NCI-H146 treated with DMSO at 0.1 percent for 48 hours (cell line): ENCODE results near the gene CFAP20.
"Not testable (repeated sequence)": the region's sequence is repeated elsewhere in the genome, so short reads cannot be mapped to it uniquely, and the experiment has no call there.

Experiments used
- DNase-seq: peaks from one replicate; lab custom pipeline; 2025; ENCODE audit not compliant: unreplicated experiment; lab: John Stamatoyannopoulos, UW

The CFAP20 gene

GRCh38 chr16:58098207-58099096 is 30.7 kb downstream of the CFAP20 start:
- peak; percentile 40 for DNase-seq

- DNase-seq = no peak
These were observed 32.9 kb downstream of the CFAP20 start for GRCh38 chr16:58096249-58096648.

- not testable (repeated sequence) for DNase-seq
These were observed 33.6 kb downstream of the CFAP20 start for GRCh38 chr16:58095575-58095960.

- no peak for DNase-seq
These were observed 34.2 kb downstream of the CFAP20 start for GRCh38 chr16:58094791-58095574.

- DNase-seq = no peak
These were observed 35.2 kb downstream of the CFAP20 start for GRCh38 chr16:58094026-58094425.

- not testable (repeated sequence) for DNase-seq
These were observed 38.8 kb downstream of the CFAP20 start for GRCh38 chr16:58090396-58090795.

- DNase-seq = no peak
These were observed 41.1 kb downstream of the CFAP20 start for GRCh38 chr16:58088091-58088490.

- no peak for DNase-seq
These were observed 41.8 kb downstream of the CFAP20 start for GRCh38 chr16:58087209-58087913.

- peak; percentile 61 for DNase-seq
These were observed 42.6 kb downstream of the CFAP20 start for GRCh38 chr16:58086381-58087208.

GRCh38 chr16:58085584-58086251 is 43.5 kb downstream of the CFAP20 start:
- no peak for DNase-seq

GRCh38 chr16:58085171-58085570 is 44.0 kb downstream of the CFAP20 start:
- no peak for DNase-seq

- no peak for DNase-seq
These were observed 44.5 kb downstream of the CFAP20 start for GRCh38 chr16:58084635-58085034.

- DNase-seq = no peak
These were observed 46.8 kb downstream of the CFAP20 start for GRCh38 chr16:58082381-58082780.

- not testable (repeated sequence) for DNase-seq
These were observed 48.5 kb downstream of the CFAP20 start for GRCh38 chr16:58080657-58081056.

- no peak for DNase-seq
These were observed 51.4 kb downstream of the CFAP20 start for GRCh38 chr16:58077796-58078195.

- DNase-seq = no peak
These were observed 52.7 kb downstream of the CFAP20 start for GRCh38 chr16:58076514-58076913.

GRCh38 chr16:58074657-58075056 is 54.5 kb downstream of the CFAP20 start:
- no peak for DNase-seq

- not testable (repeated sequence) for DNase-seq
These were observed 56.1 kb downstream of the CFAP20 start for GRCh38 chr16:58073086-58073485.

GRCh38 chr16:58072134-58072533 is 57.0 kb downstream of the CFAP20 start:
- DNase-seq = not testable (repeated sequence)

GRCh38 chr16:58070585-58070984 is 58.6 kb downstream of the CFAP20 start:
- no peak for DNase-seq
